AG20443 (cell line): ENCODE results near the gene CD82.
A peak's percentile ranks its signal among the peaks of the same experiment; 100 is the strongest.

Experiments used
- DNase-seq: peaks from one replicate; pipeline ENCODE4 v3.0.0; 2012; ENCODE audit warnings: low spot score, mixed read lengths

CD82 gene

DNA sequence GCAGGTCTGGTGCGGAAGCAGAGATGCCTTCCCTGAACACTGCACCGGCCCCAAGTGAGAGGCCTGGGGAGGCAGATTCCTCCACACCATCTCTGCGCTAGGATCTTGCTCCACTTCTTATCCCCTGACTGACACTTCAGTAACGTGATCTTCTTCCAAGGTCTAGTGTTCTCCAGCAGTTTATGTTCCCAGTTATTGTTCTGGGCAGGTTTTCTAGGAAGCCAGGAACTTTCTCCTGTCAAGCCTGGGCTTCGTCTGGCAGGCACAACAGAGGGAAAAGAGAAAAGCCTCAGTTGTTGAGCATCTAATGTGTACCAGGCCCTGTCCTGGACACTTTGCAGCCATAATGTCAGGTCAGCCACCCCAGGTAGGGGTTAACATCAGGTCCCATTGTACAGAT is 10.5 kb downstream of the CD82 start:
- no peak for DNase-seq

DNA sequence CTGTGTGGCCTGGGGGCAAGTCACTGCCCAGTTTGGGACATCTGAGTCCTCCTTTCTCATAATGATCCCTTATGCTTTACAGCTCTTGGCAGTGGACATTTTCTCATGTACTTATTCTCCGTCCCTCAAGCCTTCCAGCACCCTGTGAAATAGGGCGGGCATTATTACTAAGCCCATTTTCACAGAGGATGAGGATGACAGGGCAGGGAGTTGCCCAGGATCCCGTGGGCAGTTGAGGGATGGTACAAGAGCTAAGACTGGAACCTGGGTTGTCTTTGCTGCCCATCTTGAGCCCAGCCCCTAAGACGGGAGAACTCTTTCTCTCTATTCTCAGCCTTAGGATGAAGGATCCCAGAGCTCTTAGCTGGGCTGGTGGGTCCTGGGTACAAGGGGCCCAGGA is 11.2 kb downstream of the CD82 start:
- DNase-seq, result no peak

DNA sequence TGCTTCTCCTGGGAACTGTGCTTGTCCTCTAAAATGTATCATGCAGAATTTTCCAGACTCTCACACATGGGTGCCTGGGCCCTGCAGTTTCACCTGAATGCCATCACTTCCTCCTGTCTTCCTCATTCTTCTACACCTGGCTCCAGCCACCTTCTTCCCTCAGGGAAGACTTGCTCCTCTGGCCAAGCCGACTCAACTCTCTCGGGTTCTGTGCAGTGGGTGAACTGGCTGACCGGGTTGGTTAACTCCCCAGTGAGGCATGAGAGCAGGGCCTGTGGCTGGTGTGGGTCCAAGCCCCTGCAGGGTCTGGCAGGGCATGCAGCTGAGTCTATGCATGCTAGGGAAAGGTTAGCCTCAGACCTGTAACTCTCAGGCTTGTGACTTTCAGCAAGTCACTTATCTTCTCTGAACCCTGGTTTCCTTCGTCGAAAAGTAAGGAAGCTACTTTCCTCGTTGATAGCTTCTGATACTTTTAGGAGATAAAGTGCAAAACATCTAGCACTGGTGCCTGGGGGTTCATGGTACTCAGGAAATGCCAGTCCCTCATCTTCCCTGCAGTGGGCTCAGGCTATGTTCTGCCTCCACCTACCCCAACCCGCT is 11.9 kb downstream of the CD82 start:
- no peak for DNase-seq

DNA sequence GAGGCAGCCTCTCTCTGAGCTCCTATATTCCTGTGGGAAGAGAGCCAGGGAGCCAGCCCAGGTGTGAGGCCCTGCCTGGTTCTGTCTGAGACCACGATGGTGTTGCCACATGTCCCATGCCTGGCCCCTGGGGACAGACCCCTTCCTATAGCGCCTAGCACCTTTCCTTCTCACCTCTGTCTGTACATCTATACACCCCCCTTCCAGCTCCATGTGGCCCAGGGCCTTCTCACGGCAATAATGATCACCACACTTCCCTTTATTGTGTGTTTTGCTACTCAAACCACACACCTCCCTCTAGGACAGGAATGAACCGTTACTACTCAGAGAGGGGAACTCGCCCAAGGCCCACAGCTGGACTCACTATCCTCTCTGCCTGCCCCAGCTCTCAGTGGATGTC is 12.8 kb downstream of the CD82 start:
- no peak for DNase-seq

DNA sequence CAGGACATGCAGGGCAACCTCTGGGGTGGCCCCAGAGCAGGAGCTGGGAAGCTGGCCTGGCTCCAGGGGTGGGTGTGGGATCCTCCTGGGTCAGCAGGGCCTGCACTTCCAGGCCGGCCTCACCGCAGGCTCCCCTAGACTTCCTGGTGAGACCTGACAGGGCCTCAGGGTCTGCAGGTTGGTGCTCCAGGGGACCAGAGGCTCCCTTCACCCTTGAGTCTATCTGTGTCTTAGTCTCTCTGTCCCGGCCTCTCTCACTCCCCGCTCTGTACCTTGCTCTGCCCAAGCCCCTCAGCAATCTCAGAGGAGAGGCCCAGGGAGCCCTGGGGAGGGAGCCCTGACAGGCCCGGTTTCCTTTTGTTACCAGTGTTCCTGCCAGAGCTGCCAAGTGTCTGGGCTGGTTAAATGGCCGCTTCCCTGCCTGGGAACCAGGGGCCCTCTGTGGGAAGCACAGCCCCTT is 13.9 kb downstream of the CD82 start:
- no peak for DNase-seq

DNA sequence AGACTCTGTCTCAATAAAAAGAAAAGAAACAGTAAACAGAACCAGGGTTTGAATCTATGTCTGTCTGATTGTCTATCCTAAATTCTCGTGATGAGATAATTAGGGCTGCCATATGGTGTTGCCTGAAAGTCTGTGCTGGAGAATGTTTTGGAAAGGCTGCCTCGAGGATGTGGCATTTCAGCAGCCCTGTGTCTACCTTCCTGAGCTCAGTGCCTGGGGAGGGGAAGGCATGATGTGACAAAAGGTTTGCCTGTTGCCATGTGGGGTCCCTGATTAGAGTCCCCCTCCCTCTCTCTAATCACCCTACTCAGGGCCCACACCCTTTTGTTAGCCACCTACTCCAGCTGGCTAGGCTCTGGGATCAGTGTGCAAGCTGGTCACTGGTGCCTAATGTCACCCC is 15.2 kb downstream of the CD82 start:
- no peak for DNase-seq

DNA sequence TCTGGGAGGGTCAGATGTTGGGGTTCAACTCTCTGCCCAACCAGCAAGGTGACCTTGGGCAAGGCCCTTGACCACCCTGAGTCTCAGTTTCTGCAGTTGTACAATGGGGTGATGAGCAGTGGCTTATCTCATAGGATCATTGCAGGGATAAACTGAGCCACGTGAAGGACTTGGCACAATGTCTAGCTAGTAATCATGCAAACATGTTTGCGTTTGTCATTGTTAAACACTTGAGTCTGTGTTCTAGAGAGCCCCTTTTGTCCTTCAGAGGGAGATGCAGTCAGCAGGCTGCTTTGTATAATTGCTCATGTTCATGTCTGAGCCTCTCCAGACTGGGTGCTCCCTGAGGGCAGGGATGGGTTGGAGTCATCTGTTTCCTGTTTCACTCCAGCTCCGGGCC is 15.8 kb downstream of the CD82 start:
- no peak for DNase-seq

DNA sequence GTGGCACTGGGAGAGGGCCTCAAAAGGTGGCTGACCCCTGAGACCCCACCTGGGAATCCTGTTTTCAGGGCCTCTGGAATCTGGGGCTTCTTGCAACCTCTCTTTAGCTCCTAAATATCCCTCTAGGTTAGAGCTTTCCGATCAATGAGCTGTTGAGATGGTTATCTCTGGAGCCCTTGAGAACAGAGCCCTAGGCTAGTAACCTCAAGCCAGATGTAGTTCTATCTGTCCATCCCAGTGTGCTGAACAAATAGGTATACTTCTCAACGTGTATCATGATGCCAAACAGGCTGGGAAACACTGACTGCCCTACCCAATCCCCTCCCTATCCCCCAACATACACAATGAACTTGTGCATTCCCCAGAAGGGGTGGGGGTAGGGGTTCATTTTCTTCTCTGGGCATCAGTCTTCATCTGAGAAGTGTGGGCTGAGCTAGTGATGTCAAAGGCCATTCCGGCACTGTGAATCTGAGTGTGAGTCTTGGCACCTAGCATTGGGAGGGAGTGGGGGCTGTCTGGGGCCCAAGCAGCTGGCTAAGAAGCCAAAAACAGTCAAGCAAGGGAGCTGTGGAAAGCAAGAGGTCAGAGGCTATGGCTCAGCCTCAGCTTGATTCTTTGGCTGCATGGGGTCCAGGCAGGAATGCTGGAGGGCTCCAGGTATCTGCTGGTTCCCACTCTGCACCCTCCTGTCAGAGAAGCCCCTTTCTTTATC is 17.3 kb downstream of the CD82 start:
- DNase-seq, result no peak

DNA sequence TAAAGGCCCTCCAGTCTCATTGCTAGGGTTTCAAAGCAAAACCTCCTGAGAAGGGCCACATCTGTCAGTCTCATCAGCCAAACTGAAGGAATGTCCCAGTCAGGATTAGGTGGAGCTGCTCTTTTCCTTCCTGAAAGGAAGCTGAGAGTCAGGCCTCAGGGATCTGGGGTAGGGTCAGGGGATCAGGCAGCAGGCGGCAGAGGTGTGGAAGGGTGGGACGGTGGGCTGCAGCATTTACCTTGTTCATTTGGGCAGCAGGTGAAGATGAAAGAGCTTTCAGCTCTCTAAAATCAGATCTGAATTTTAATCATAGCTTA is 17.8 kb downstream of the CD82 start:
- no peak for DNase-seq

DNA sequence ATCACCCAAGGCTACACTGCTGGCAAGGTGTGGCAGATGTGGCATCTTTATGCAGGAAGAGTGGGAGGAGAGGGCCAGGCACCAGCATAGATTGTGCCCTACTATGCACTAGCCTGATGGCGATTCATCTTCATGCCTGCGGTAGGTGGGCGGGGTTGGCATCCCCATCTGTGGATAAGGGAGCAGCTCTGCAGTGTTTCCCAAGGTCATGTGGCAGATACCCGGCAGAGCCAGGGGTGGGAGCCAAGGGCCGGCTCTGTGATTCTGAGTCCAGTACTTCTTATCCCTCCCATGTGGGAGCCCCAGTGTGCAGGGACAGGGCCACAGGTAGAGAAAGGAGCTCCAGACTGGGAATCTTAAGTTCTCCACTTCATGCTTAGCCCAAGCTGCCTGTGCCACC is 20.0 kb downstream of the CD82 start:
- no peak for DNase-seq

DNA sequence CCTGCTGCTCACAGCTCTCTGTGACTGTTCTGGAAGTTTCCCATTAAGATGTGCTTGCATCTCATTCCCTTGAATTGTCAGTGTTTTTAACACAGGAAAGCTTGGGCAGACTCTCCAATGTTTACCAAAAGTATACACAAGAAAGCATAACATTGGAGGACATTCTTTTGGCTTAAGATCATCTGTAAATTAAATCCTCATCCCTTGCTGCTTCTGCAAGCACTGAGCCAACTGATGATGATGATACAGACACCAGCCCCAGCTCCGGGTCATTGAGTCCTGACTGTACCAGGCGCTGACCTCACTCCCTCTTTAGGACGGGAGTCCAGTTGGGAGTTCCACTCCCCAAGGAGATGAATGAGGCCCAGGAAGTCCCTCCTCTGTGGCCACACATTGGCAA is 23.8 kb downstream of the CD82 start:
- peak; percentile 66 for DNase-seq

DNA sequence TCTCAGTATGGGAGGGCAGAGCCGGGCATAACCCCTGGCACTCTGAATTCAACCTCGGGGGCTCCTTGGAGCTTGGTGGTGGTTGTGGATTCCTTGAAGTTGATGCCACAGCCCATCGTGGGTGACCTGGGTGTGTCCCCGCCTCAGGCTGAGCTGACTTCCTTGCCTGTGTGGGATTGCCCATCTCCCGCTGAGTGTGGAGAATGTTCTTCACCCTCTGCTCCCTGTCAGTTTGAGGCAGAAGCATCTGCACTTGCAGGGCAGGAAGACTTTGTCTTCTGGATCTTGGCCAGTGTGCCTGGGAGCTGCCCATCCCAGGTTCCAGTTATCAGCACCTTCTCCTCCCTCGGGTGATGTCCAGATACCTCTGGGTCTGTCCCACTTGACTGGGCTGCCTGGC is 25.3 kb downstream of the CD82 start:
- no peak for DNase-seq

DNA sequence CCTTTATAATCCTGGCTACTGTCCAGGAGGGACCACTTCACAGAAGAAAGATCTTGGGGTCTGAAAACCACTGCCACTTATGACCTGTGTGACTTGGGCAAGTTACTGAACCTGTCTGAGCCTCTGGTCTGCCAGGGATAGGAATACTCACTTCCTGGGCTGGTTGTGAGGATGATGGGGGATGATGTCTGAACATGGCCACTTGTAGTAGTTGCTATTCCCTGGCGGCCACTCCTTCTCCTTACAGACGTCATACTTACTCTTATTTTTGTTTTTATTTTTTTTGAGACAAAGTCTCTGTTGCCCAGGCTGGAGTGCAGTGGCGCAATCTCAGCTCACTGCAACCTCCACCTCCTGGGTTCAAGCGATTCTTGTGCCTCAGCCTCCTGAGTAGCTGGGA is 26.1 kb downstream of the CD82 start:
- no peak for DNase-seq

DNA sequence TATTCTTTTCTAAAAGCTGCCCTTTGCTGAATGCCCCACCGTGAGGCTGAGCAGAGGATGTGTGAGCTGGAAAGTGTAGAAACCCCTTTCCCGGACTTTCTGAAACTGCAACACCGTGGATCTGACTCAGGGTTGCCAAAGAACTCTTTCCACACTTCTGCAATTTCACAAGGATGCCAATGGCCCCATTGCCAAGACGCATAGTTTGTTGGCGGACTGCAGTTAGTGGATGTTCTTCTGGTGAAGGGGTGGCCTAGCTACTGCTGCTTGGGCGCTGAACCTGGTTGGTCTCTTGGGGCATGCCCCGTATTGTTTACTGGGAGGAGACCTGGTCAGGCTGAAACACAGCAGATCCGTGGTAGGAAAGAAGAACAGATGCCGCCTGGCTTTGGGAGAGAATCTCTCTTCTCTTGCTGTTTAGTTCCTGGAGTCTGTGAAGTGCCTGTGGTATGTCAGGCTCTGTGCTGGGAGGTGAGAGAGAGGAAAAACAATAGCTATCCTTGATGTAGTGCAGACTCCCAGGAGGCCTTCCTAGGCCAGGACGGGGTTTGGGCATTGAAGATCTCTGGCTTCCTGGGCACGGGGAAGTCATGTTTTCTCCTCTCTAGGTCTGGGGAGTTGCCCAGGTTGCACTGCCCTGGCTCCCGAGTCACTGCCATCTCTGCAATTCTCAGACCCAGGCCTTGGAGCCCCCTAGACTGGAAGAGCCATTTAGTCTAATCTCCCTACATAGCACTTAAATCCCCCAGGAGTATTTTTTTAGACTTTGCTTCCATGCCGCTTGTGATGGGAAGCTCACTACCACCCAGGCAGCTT is 26.9 kb downstream of the CD82 start:
- DNase-seq, result peak; percentile 65

DNA sequence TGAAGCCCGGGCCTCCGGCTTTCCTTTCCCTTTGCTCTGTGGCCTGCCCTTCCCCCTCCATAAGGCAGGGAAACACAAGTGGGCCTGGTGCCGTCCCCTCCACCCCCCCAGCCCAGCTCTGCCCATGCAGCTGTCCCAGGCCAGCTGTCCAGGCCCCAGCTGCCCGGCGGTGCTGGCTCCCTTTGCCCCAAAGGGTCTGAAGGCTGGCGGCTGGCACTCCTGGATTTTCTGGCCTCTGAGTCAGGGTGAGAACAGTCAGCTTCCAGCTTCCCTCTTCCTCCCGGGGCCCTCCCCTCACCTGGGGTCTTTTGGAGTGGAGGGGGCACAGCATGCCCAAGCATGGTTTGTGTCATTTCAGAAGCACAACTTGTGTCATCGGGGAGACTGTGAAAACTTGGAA is 27.8 kb downstream of the CD82 start:
- DNase-seq, result no peak

DNA sequence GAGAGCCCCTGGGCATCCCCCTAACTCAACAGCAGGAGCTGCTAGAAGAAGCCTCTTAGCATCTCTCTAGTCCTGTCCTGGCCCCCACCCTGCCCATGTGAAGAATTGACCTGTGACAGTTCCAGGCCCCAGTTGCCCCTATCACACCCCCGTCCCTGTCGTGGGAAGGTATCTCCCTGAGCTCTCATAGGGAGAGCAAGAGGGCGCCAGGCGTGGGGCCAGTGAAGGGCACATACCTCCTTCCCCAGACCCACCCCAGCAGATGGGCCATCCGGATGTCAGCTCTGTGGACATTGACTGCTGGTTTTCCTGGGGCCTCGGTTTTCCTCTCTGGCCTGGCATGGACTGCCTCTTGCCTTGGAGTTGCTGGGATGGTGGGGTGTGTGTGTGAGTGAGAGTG is 29.5 kb downstream of the CD82 start:
- DNase-seq, result no peak

DNA sequence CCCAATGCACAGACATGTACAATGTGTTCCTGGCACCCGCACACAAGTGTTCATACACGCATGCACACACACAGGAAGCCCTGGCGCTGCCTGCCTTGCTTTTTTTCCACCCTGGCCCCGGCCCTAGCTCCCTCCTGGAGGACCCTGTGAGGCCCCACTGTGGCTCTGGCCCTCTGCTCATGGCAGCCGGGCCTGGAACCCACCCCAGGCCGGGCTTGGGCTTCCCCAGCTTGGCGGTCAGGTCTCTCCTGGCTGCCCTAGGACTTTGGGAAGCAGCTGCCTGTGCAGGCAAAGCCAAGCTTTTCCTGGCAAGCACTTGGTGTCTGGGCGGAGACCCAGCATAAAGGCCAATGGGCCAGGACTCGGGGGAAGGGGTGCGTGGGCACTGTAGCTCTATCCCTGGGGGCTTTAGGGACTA is 30.5 kb downstream of the CD82 start:
- DNase-seq, result peak; percentile 35

DNA sequence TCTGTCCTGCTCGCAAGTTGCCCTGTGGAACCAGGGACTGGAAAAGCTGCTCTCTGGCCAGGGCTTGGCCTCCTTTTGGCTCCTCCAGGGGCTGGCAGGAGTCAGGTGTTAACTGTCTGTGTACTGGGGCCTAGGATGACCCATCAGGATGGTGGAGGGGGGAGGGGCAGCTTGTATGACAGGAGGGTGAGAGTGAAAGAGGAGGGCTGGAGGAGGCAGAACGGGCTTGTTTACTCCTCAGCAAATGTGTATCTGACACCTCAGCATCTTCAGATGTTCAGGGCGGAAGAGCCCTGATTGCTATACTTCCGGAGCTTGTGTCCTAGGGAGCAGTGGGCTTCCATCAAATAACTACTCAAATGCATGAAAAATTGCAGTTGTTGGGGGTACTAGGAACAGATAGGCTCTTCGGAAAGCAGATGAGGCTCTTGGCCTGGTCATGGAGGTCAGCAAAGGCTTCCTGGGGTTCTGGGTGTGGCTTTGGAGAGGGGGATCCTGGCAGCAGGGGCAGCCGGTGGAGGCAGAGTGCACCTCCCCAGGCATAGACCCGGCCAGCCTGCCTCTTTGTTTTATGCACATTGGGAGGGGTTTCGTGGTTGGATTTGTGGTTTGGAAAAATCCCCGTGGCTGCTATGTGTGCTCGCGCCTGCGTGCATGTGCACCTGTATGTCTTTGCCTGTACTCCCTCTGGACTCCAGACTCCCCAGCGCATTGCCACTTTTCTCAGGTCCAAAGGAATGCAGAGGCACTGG is 31.2 kb downstream of the CD82 start:
- no peak for DNase-seq

DNA sequence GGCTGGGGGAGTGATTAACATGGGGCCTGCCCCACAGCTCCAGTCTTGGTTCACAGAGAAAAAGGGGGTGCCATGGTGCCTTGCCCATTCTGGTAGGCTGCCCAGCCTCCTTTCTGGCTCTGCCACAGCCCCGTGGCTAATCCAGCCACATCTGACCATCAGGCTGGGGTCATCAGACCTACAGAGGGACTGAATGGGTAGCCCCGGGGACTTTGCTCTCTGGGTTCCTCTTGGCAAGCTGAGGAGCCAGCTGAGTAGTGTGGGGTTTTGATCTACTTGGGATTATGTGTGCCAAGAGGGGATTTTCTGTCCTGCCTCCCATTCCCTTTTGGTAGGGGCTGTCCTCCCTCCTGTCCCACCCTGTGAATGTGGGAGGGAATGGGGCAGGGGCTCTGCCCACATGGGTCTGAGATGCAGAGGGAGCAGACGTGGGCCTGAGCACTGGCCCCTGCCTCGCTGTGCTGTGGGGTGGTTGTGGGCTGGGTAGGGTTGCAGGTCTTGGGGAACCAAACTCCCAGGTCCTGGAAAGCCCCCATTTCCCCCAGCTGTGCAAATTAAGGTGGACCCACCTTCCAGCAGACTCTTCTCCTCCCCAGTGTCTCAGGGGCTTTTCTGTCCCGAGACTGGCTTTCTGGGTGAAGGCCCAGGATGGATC is 32.0 kb downstream of the CD82 start:
- DNase-seq, result no peak

DNA sequence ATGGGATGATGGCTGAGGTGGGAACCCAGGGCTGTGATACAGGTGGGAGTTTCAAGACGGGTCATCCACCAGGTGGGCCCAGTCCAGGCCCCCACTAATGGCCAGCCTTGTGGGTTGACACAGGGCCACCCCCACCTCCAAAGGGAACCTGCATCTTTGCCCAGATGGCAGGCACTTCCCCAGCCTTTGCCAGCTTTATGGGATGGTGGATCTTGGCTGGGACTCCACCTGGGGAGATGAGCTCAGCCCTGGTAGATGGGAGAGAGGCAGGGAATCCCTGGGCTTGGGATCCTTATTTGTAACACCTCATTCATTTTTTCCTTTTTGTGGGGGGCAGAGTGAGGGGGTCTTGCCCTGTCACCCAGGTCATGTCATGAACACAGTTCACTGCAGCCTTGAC is 33.4 kb downstream of the CD82 start:
- DNase-seq, result no peak

DNA sequence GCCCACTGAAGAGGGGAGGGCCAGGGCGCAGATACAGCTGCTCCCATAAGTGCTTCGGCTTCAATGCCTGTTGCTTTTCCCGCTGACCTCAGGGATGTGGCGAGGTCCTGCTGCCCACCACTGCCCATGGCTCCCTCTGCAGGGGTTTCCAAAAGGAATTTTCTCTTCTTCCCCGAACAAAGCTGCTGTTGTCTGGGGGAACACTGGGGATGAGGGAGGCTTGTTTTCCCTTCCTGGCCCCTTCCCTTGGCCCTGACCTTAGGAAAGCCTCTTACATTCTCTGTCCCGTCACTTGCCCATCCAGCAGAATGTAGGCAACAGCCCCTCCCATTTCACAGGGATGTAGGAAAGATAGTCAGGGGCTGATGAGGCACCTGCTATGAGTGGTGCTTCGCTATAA is 34.8 kb downstream of the CD82 start:
- no peak for DNase-seq

DNA sequence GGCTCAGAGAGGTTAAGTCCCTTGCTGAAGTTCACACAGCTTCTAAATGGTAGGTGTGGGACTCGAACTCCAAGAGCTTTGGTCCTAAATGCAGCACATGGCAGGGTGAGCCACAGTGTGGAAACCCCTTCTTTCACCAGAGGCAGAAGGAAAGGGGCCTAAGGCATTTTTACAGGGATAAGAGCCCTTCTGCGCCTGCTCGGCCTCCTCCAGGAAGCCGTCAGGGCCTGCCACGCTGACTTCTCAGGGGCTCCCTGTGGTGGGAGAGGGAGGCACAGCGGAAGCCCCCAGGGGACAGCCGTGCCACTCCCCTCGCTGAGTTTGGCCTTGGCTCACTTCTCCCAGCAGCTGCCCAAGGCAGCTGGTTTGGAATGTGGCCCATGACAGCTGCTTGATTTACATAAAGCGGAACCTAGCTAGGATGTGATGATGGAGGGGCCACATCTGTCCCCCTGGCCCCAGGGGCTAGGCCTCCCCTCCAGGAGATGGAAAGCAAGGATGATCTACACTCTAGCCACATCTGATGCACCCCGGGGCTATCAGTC is 35.4 kb downstream of the CD82 start:
- DNase-seq, result no peak
